DOHH2 (cell line): ENCODE data around the gene LIN28A.

Source experiments
- H3F3A ChIP-seq: fragments of 200-600 bp; sonication (generic), shearing (Covaris generic); 2 replicates; pipeline ENCODE4 v1.6.0; 2016; ENCODE audit warnings: antibody characterized with exemption, mild to moderate bottlenecking; ENCODE audit not compliant: control insufficient read depth, insufficient read depth
- H3K27ac ChIP-seq: fragments of 200-600 bp; sonication (generic); 2 replicates; pipeline ENCODE4 v1.5.1; 2014; ENCODE audit warnings: low read depth, mild to moderate bottlenecking, low read length, moderate library complexity
- H3K27me3 ChIP-seq: fragments of 200-600 bp; sonication (generic); 2 replicates; pipeline ENCODE4 v1.6.1; 2014; ENCODE audit warnings: mild to moderate bottlenecking, low read length, mixed read lengths; ENCODE audit not compliant: control insufficient read depth
- H3K36me3 ChIP-seq: fragments of 200-600 bp; sonication (generic); 2 replicates; pipeline ENCODE4 v1.6.1; 2014; ENCODE audit warnings: mild to moderate bottlenecking, low read length, moderate library complexity, mixed read lengths; ENCODE audit not compliant: control insufficient read depth
- H3K4me1 ChIP-seq: fragments of 200-600 bp; sonication (generic); 2 replicates; pipeline ENCODE4 v1.6.1; 2014; ENCODE audit warnings: mild to moderate bottlenecking, low read length, mixed read lengths; ENCODE audit not compliant: control insufficient read depth
- H3K4me2 ChIP-seq: fragments of 200-600 bp; sonication (generic); 2 replicates; pipeline ENCODE4 v1.6.0; 2014; ENCODE audit warnings: mild to moderate bottlenecking, low read length, moderate library complexity
- H3K4me3 ChIP-seq: fragments of 200-600 bp; sonication (generic); 2 replicates; pipeline ENCODE4 v1.5.1; 2014; ENCODE audit warnings: mild to moderate bottlenecking, low read length, mixed read lengths
- H3K79me2 ChIP-seq: fragments of 200-600 bp; sonication (generic); 2 replicates; pipeline ENCODE4 v1.6.1; 2014; ENCODE audit warnings: mild to moderate bottlenecking, low read length, mixed read lengths; ENCODE audit not compliant: control insufficient read depth
- H3K9me2 ChIP-seq: fragments of 200-600 bp; sonication (generic); replicated peaks from 2 replicates; pipeline ENCODE4 v1.6.1; 2014; ENCODE audit warnings: mild to moderate bottlenecking, low read length, mixed read lengths; ENCODE audit not compliant: control insufficient read depth
- H3K9me3 ChIP-seq: fragments of 200-600 bp; sonication (generic); 2 replicates; pipeline ENCODE4 v1.6.1; 2014; ENCODE audit warnings: antibody characterized with exemption, low read length, mixed read lengths; ENCODE audit not compliant: control insufficient read depth, insufficient read depth
- H4K20me1 ChIP-seq: fragments of 200-600 bp; sonication (generic); 2 replicates; pipeline ENCODE4 v1.6.0; 2014; ENCODE audit warnings: low read depth, mild to moderate bottlenecking, antibody characterized with exemption, low read length, moderate library complexity; ENCODE audit not compliant: control insufficient read depth, insufficient read depth
- CTCF ChIP-seq: fragments of 200-600 bp; sonication (generic); IDR thresholded peaks from one replicate; pipeline ENCODE4 v1.5.1; 2014; ENCODE audit warnings: antibody characterized with exemption, mild to moderate bottlenecking, low read depth, low read length; ENCODE audit not compliant: poor library complexity, severe bottlenecking
- EZH2phosphoT487 ChIP-seq: fragments of 200-600 bp; sonication (generic); IDR thresholded peaks from 2 replicates; pipeline ENCODE4 v1.6.1; 2017; ENCODE audit warnings: borderline replicate concordance, mild to moderate bottlenecking, antibody characterized with exemption, low read length, moderate library complexity, mixed read lengths

Gene LIN28A

GRCh38 chr1:26411624-26412074 is 1.0 kb downstream of the LIN28A start:
- H3K27ac ChIP-seq, result no peak overlapping the region
- no peaks in the 10 kb centered on the region for H3K9me2 ChIP-seq
- no peaks in the 10 kb centered on the region for H4K20me1 ChIP-seq
- H3K9me3 ChIP-seq, result no peaks in the 10 kb centered on the region
- no peak overlapping the region for H3K4me3 ChIP-seq
- H3K27me3 ChIP-seq, result peaks cover 75% of the 10 kb centered on the region
- TF ChIP-seq EZH2phosphoT487 (no peak), CTCF (no peak)
- no peaks in the 10 kb centered on the region for H3F3A ChIP-seq
- H3K79me2 ChIP-seq, result no peaks in the 10 kb centered on the region
- no peak overlapping the region for H3K4me2 ChIP-seq
- H3K4me1 ChIP-seq, result peaks cover 15% of the 10 kb centered on the region
- no peaks in the 10 kb centered on the region for H3K36me3 ChIP-seq

- Histone ChIP-seq H4K20me1 (no peaks in the 10 kb centered on the region), H3K36me3 (no peaks in the 10 kb centered on the region), H3K79me2 (no peaks in the 10 kb centered on the region), H3K4me3 (no peak overlapping the region), H3K9me3 (no peaks in the 10 kb centered on the region), H3K9me2 (no peaks in the 10 kb centered on the region), H3K4me1 (peaks cover 15% of the 10 kb centered on the region), H3K27me3 (peaks cover 76% of the 10 kb centered on the region), H3K27ac (no peak overlapping the region), H3K4me2 (no peak overlapping the region), H3F3A (no peaks in the 10 kb centered on the region)
- TF ChIP-seq EZH2phosphoT487 (no peak), CTCF (no peak)
These were observed 1.7 kb downstream of the LIN28A start for GRCh38 chr1:26412180-26412840.

- H3K27me3 ChIP-seq, result peaks cover 74% of the 10 kb centered on the region
- H4K20me1 ChIP-seq, result no peaks in the 10 kb centered on the region
- no peak overlapping the region for H3K27ac ChIP-seq
These were observed 2.4 kb downstream of the LIN28A start for GRCh38 chr1:26413031-26413430.

More at GRCh38 chr1:26413031-26413430, 2.4 kb downstream of the LIN28A start:
- Histone ChIP-seq H3K36me3 (no peaks in the 10 kb centered on the region), H3K4me1 (peaks cover 15% of the 10 kb centered on the region), H3K4me2 (no peak overlapping the region), H3K9me2 (no peaks in the 10 kb centered on the region), H3F3A (no peaks in the 10 kb centered on the region), H3K4me3 (no peak overlapping the region), H3K79me2 (no peaks in the 10 kb centered on the region), H3K9me3 (no peaks in the 10 kb centered on the region)
- TF ChIP-seq CTCF (no peak), EZH2phosphoT487 (no peak)
